SK-N-MC (cell line): ENCODE data around the gene ARHGEF10L.

Source experiments
- EZH2 ChIP-seq: fragments of 200-600 bp; sonication (generic); IDR thresholded peaks from one replicate; pipeline ENCODE4 v1.6.1; 2017; ENCODE audit warnings: antibody characterized with exemption
- FOXP2 ChIP-seq: optimal IDR thresholded peaks from 2 replicates; pipeline ENCODE3; 2011; ENCODE audit warnings: mild to moderate bottlenecking, moderate library complexity; ENCODE audit not compliant: insufficient read depth; ENCODE audit errors: extremely low read length, control extremely low read depth
- POLR2AphosphoS5 ChIP-seq: IDR thresholded peaks from 2 replicates; pipeline ENCODE4 v1.6.1; 2012; ENCODE audit warnings: mild to moderate bottlenecking, low read depth, low read length, borderline replicate concordance

DNA sequence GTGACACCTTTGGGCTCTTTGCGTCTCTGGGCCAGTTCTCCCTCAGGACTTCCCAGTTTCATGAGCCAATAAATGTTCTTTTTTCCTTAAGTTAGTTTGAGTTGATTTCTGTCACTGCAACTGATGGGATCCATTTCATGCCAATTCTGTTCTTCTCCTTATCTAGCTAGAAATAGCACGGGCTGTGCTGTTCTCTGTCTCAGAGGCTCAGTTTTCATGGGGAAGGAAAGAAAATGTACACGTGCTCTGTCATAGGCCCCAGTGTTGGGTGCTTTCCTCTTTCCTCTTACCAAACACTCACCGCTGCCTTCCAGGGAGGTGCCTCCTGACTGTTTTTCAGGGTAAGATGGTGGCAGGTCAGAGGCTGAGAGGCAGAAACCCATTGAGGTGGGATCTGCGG, 172.4 kb downstream of the ARHGEF10L start:
- TF ChIP-seq POLR2AphosphoS5 = no peak
- no peak for TF ChIP-seq EZH2
- TF ChIP-seq FOXP2 = no peak
